Measurements from ENCODE around the gene IFNA17.
"Not testable (repeated sequence)": the region's sequence is repeated elsewhere in the genome, so short reads cannot be mapped to it uniquely, and the experiment has no call there.

The IFNA17 gene

DNA sequence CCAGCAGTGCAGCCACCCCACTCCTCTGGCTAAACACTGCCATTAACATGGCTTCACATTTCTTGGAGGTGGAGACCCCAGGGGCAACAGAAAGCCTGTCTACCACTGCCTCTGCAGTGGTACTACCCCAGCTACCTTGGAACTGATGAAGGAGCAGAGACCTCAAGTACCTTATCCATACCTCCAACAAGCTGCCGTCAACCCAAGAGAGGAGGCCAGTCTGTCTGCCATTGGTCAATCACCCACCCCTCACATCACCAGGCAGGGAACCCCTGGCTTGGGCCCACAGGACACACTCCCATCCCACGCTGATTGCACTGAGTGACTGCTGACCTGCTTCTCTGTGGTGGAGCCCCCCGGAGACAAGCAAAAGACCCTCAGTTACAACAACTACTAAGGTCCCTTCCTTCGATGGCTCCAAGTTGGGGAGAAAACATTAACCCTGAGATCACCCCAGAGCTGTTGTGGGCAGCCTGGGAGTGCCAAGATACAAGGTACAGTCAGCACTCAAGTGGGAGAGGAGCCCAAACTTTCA is 6.2 kb upstream of the IFNA17 start:
- DNase-seq (ENCODE audit: low read depth): no peak
- H3K4me3 ChIP-seq (ENCODE audit: low read depth, low read length): no peak overlapping the region
- TF ChIP-seq CTCF (conservative IDR thresholded peaks at IDR 0.05; ENCODE audit: low read depth, low read length): no peak

DNA sequence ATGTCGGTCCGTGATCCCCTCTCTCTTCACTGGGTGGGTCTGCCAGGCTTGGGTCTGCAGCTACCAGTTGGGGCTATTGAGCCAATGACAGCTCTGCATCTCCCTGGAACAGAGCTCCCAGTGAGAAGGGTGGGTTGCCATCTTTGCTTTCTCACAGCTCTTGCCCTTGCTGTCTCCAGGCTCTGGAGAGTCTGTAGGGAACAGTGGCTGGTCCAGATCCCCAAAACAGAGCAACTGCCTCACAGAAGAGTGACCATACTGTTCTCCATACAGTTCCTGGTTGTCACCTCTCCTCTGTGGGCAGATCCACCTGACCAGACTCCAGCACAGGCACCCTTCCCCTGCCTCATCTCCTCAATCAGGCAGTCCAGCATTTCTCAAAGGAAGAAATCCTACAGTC is 5.2 kb upstream of the IFNA17 start:
- TF ChIP-seq CTCF (conservative IDR thresholded peaks at IDR 0.05; ENCODE audit: low read depth, low read length): no peak
- DNase-seq (ENCODE audit: low read depth): no peak
- H3K4me3 ChIP-seq (ENCODE audit: low read depth, low read length): no peak overlapping the region

- DNase-seq (ENCODE audit: low read depth); H3K4me3 ChIP-seq (ENCODE audit: low read depth, low read length): not testable (repeated sequence)
Measured at GRCh38 chr9:21217211-21217610, 10.8 kb downstream of the IFNA17 start, which contains the start of gene IFNA16. Gene IFNA16, minus strand, starts transcription at chr9:21217311. Its CDS starts 6 bp downstream, at chr9:21217305.

- peak; percentile 67 for TF ChIP-seq CTCF (conservative IDR thresholded peaks at IDR 0.05; ENCODE audit: low read depth, low read length)
- peak; percentile 37 for DNase-seq (ENCODE audit: low read depth)
Measured at GRCh38 chr9:21213411-21214326, 14.4 kb downstream of the IFNA17 start.

GRCh38 chr9:21212160-21212559 is 15.9 kb downstream of the IFNA17 start:
- not testable (repeated sequence) for DNase-seq (ENCODE audit: low read depth)

More at GRCh38 chr9:21213411-21214326, 14.4 kb downstream of the IFNA17 start:
- H3K4me3 ChIP-seq (ENCODE audit: low read depth, low read length): not testable (repeated sequence)

GRCh38 chr9:21210782-21211181 is 17.2 kb downstream of the IFNA17 start:
- DNase-seq (ENCODE audit: low read depth); H3K4me3 ChIP-seq (ENCODE audit: low read depth, low read length): not testable (repeated sequence)

More at GRCh38 chr9:21212160-21212559, 15.9 kb downstream of the IFNA17 start:
- H3K4me3 ChIP-seq (ENCODE audit: low read depth, low read length): not testable (repeated sequence)

GRCh38 chr9:21210311-21210710 is 17.7 kb downstream of the IFNA17 start:
- H3K4me3 ChIP-seq (ENCODE audit: low read depth, low read length): no peak overlapping the region
- TF ChIP-seq CTCF (conservative IDR thresholded peaks at IDR 0.05; ENCODE audit: low read depth, low read length): no peak
- DNase-seq (ENCODE audit: low read depth): no peak

DNA sequence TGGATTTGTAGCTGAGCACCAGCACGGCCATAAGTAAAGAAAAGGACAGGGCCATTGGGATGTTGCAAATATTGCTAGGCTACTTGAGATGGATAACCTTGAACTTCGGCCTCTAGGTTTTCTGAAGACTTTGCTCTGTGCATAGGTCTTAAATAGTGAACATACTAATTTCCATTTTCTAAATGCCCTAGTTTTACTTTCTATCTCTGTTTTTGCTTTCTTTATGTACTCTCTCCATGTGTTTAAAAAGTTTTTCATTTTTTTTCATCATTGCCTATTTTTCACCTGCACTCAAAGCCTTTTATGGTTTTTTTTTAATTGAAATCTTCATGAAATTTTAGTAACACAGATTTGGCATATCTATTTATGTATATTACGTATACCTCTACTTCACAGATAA is 21.0 kb downstream of the IFNA17 start, which contains the start of gene IFNA10:
Gene IFNA10 (minus strand): TSS at position 101 of the 400 bp plus-strand sequence. CDS start 46 bp downstream, at position 55.
- DNase-seq (ENCODE audit: low read depth); H3K4me3 ChIP-seq (ENCODE audit: low read depth, low read length): not testable (repeated sequence)

GRCh38 chr9:21205204-21205603 is 22.8 kb downstream of the IFNA17 start:
- TF ChIP-seq CTCF (conservative IDR thresholded peaks at IDR 0.05; ENCODE audit: low read depth, low read length): no peak
- no peak overlapping the region for H3K4me3 ChIP-seq (ENCODE audit: low read depth, low read length)
- DNase-seq (ENCODE audit: low read depth): no peak

DNA sequence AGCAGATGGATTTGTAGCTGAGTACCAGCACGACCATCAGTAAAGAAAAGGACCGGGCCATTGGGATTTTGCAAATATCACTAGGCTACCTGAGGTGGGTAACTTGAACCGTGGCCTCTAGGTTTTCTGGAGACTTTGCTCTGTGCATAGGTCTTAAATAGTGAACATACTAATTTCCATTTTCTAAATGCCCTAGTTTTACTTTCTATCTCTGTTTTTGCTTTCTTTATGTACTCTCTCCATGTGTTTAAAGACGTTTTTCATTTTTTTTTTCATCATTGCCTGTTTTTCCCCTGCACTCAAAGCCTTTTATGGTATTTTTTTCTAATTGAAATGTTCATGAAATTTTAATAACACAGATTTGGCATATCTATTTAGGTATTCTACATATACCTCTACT is 25.9 kb downstream of the IFNA17 start, which contains the start of gene IFNA7:
Gene IFNA7 (minus strand): TSS at position 101 of the 400 bp plus-strand sequence. CDS start 40 bp downstream, at position 61.
- not testable (repeated sequence) for DNase-seq (ENCODE audit: low read depth); H3K4me3 ChIP-seq (ENCODE audit: low read depth, low read length)
